Measurements from ENCODE around the gene ANAPC4.

GRCh38 chr4:25351777-25352416 is 25.2 kb upstream of the ANAPC4 start:
- TF ChIP-seq EZH2 (IDR thresholded peaks at IDR 0.05; ENCODE audit: borderline replicate concordance, low read depth, low read length, poor library complexity, severe bottlenecking) (no peak), CTCF (conservative IDR thresholded peaks at IDR 0.05; ENCODE audit: low read depth, low read length) (no peak)
